ENCODE data around the gene TRA2A. TPM values are rescaled to one million over a fixed set of nuclear protein-coding genes. Genes with fewer than 3 reads are reported as not detected.

TRA2A gene
- total and polyA plus RNA-seq, 2 of the 13 experiments (the other 11 are each of a cell fraction or from before 2014, with no cell fraction given), result 39.1 to 41.6 TPM

- no peak; the same call in 1 of the 2 replicates for TF ChIP-seq ZBTB14 (CRISPR knock-in tag; IDR thresholded peaks at IDR 0.05)
- peak; percentile 78 for TF ChIP-seq BORCS8-MEF2B (CRISPR knock-in tag; IDR thresholded peaks at IDR 0.05)
- no peak for TF ChIP-seq ZSCAN25 (CRISPR knock-in tag; IDR thresholded peaks at IDR 0.05)
- TF ChIP-seq ZMYM4 (CRISPR knock-in tag; IDR thresholded peaks at IDR 0.05), result peak; percentile 71; the same call in 1 of the 2 replicates
- TF ChIP-seq NFKBIZ (CRISPR knock-in tag; IDR thresholded peaks at IDR 0.05), result 0 out of 2 replicates have a peak, but pooled peaks have one; percentile 25
- peak; percentile 43; the same call in 1 of the 2 replicates for TF ChIP-seq KAT8 (CRISPR knock-in tag; IDR thresholded peaks at IDR 0.05)
- peak; percentile 88; the same call in 1 of the 2 replicates for TF ChIP-seq ZNF431 (CRISPR knock-in tag; IDR thresholded peaks at IDR 0.05; ENCODE audit: borderline replicate concordance, low read depth)
- TF ChIP-seq MAF1 (CRISPR knock-in tag; IDR thresholded peaks at IDR 0.05; ENCODE audit: borderline replicate concordance), result 0 out of 2 replicates have a peak, but pooled peaks have one; percentile 71
- TF ChIP-seq ZBTB49 (CRISPR knock-in tag; IDR thresholded peaks at IDR 0.05; ENCODE audit: borderline replicate concordance), result no peak
- peak; percentile 37; the same call in 1 of the 2 replicates for TF ChIP-seq ZNF629 (CRISPR knock-in tag; conservative IDR thresholded peaks at IDR 0.05)
- TF ChIP-seq PHF20 (CRISPR knock-in tag; IDR thresholded peaks at IDR 0.05), result peak; percentile 68
- 0 out of 2 replicates have a peak, but pooled peaks have one; percentile 49 for TF ChIP-seq KLF6 (CRISPR knock-in tag; IDR thresholded peaks at IDR 0.05)
- no peak for TF ChIP-seq HCFC1 (IDR thresholded peaks at IDR 0.05; ENCODE audit: low read depth, low read length)
- TF ChIP-seq ZNF598 (CRISPR knock-in tag; IDR thresholded peaks at IDR 0.05; ENCODE audit: borderline replicate concordance), result 0 out of 2 replicates have a peak, but pooled peaks have one; percentile 19
- no peak; the same call in 1 of the 2 replicates for TF ChIP-seq FOXM1 (CRISPR knock-in tag; IDR thresholded peaks at IDR 0.05)
- TF ChIP-seq ZNF672 (CRISPR knock-in tag; IDR thresholded peaks at IDR 0.05), result peak; percentile 69
- TF ChIP-seq PRPF4 (IDR thresholded peaks at IDR 0.05; ENCODE audit: low read depth, low read length, poor library complexity, severe bottlenecking), result peak; percentile 41
- TF ChIP-seq ZNF251 (CRISPR knock-in tag; IDR thresholded peaks at IDR 0.05), result 0 out of 2 replicates have a peak, but pooled peaks have one; percentile 47
- peak; percentile 16 for TF ChIP-seq CBX1 (IDR thresholded peaks at IDR 0.05; ENCODE audit: low read depth)
- no peak; the same call in 1 of the 2 replicates for TF ChIP-seq ZSCAN9 (CRISPR knock-in tag; IDR thresholded peaks at IDR 0.05; ENCODE audit: borderline replicate concordance)
- TF ChIP-seq STAT5B (CRISPR knock-in tag; IDR thresholded peaks at IDR 0.05), result no peak
- TF ChIP-seq ZNF773 (CRISPR knock-in tag; IDR thresholded peaks at IDR 0.05; ENCODE audit: borderline replicate concordance), result peak; percentile 87; the same call in 1 of the 2 replicates
- TF ChIP-seq MATR3 (CRISPR knock-in tag; IDR thresholded peaks at IDR 0.05), result no peak
- 0 out of 4 replicates have a peak, but pooled peaks of 1 of the 2 experiments have one; percentile 22 for TF ChIP-seq NR2F1 (CRISPR knock-in tag; IDR thresholded peaks at IDR 0.05)
- peak; percentile 56; the same call in 1 of the 2 replicates for TF ChIP-seq KAT7 (CRISPR knock-in tag; IDR thresholded peaks at IDR 0.05; ENCODE audit: borderline replicate concordance)
- no peak for TF ChIP-seq ZNF329 (CRISPR knock-in tag; IDR thresholded peaks at IDR 0.05; ENCODE audit: low read depth)
- TF ChIP-seq FLYWCH1 (CRISPR knock-in tag; IDR thresholded peaks at IDR 0.05), result 0 out of 2 replicates have a peak, but pooled peaks have one; percentile 55
- TF ChIP-seq ZNF772 (CRISPR knock-in tag; IDR thresholded peaks at IDR 0.05), result peak; percentile 60; the same call in 1 of the 2 replicates
- TF ChIP-seq JARID2 (CRISPR knock-in tag; IDR thresholded peaks at IDR 0.05; ENCODE audit: insufficient replicate concordance), result no peak
Observed at GRCh38 chr7:23474094-23474828, 57.5 kb downstream of the TRA2A start (continued).

All from HepG2 (cell line).